ENCODE measurements around the gene MAPK1.
"Not testable (repeated sequence)": the region's sequence is repeated elsewhere in the genome, so short reads cannot be mapped to it uniquely, and the experiment has no call there.

The MAPK1 gene

DNA sequence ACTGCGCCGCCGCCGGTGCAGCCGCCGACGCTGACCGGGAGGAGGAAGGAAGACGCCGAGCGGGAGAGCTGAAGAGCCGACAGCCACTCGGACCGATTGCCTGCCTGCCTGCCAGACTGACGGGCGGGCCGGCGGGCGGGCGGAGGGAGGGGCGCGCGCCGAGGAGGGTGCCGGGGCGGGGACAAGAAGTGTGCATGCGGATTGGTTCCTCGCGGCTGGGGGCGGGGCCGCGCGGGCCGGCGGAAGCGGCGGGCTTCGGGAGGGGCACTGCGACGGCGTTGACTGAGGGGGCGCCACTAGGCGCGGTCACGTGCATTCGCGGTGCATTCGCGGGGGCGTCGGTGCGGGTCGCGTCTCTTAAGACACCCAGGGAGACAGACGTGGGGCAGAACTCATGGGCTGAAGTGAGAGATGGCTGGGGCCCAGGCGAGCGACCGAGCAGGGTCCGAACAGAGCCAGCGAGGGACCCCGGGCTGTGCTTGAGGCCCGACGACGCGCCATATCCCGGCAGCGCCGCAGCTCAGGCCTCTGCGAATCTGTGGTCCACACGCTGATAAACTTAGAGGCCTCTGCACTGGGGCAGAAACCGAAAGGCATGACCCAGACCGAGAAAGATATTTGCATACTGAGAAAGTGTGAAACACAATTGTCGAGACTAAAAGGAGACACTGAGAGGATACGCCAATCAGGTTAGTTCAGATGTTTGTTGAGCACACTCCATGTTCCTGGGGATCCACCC lies at the start of gene MAPK1:
Gene MAPK1 (minus strand): TSS at position 118 of the 739 bp plus-strand sequence. CDS start 205 bp downstream, outside the sequence.
- peak; percentile 93 for DNase-seq (ENCODE audit: low read depth)

DNA sequence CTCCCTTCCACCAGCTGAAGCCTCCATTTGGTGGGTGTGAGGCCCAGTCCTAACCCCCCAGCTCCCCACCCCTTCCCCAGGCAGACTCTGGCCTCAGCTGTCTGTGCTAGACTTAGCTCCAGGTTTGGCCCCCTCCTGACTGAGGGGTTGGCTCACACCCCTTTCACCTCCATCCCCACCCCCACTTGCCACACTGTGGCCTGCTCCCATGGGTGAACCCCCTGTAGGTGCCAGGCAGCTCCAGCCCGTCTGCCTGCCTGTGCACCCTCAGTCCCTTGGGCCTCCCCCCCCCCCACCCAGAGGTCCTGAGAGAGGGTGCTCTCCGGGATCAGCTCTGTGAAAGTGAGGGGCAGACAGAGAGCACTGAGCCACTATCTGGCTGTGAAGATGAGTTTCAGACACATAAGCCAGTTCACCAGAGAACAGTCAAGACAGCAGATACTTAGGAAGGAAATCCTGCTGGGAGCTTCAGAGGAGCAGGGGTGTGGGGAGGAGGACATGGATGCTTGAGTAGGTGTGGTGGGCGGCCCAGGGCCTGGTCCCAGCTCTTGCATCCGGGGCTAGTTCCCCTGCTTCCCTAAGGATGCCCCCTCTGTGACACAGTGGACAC lies 49.0 kb upstream of the MAPK1 start:
- DNase-seq (ENCODE audit: low read depth): no peak

DNA sequence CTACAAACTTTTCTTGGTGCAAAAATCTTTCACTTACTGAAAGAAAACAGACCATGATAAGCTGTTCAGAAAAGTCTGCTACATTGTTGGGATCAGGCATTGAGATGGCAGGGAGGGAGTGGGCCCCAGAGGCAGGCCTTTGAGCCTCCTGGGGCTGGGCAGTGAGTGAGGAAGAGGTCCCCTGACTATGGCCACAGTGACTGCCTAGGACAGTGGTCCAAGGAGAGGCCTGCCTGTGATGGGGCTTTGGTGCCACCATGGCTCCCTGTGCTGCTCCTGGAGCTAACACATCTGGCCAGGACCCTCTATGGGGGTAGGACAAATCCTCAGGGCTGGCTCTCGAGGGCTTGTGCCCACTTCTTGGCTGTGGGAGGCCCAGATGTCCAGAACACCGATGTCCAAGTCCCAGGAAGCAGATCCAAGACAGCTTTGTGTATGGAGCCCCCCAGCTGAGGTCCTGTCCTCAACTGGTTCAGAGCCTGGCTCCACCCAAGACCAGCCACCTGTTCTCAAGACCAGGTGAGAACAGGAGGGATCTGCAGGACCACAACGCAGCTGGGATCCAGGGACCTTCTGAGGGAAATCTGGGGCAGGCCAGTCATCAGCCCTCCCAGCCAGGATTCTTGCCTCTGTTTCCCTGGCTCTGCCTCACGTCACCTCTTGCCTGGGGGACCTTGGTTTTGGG lies 48.3 kb upstream of the MAPK1 start:
- DNase-seq (ENCODE audit: low read depth): no peak

DNA sequence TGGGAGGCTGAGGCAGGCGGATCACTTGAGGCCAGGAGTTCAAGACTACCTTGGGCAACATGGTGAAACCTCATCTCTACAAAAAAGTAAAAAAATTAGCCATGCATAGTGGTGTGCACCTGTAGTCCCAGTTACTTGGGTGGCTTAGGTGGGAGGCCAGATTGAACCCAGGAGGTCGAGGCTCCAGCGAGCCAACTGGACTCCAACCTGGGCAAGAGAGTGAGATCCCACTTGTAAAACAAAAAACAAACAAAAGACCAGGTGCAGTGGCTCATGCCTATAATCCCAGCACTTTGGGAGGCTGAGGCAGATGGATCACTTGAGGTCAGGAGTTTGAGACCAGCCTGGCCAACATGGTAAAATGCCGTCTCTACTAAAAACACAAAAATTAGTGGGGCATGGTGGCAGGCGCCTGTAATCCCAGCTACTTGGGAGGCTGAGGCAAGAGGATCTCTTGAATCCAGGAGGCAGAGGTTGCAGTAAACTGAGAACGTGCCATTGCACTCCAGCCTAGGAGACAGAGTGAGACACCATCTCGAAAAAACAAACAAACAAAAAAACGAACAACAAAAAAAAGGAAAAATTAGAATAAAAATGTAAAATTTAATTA lies 46.7 kb upstream of the MAPK1 start:
- not testable (repeated sequence) for DNase-seq (ENCODE audit: low read depth)

DNA sequence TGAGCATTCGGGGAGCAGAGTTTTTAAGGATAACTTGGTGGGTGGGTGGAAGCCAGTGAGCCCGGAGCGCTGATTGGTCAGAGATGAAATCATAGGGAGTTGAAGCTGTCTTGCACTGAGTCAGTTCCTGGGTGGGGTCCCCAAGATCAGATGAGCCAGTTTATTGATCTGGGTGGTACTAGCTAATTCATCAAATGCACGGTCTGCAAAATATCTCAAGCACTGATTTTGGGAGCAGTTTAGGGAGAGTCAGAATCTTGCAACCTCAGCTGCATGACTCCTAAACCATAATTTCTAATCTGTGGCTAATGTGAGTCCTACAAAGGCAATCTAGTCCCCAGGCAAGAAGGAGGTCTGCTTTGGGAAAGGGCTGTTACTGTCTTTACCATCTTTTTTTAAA lies 42.9 kb upstream of the MAPK1 start:
- DNase-seq (ENCODE audit: low read depth): not testable (repeated sequence)

- DNase-seq (ENCODE audit: low read depth): no peak
These were observed 42.4 kb upstream of the MAPK1 start for GRCh38 chr22:21909871-21910270.

GRCh38 chr22:21907638-21908522 lies 40.4 kb upstream of the MAPK1 start:
- no peak for DNase-seq (ENCODE audit: low read depth)

DNA sequence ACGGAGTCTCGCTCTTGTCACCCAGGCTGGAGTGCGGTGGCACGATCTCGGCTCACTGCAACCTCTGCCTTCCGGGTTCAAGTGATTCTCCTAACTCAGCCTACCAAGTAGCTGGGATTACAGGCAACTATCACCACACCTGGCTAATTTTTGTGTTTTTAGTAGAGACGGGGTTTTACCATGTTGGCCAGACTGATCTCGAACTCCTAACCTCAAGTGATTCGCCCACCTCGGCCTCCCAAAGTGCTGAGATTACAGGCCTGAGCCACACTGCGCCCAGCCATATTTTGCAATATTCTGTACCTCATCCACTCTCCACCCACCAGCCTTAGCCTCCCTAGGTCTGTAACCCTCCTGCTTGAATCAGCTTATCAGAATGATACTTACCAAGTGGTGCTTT lies 37.8 kb upstream of the MAPK1 start:
- DNase-seq (ENCODE audit: low read depth): not testable (repeated sequence)

GRCh38 chr22:21904250-21904789 lies 36.9 kb upstream of the MAPK1 start:
- no peak for DNase-seq (ENCODE audit: low read depth)

DNA sequence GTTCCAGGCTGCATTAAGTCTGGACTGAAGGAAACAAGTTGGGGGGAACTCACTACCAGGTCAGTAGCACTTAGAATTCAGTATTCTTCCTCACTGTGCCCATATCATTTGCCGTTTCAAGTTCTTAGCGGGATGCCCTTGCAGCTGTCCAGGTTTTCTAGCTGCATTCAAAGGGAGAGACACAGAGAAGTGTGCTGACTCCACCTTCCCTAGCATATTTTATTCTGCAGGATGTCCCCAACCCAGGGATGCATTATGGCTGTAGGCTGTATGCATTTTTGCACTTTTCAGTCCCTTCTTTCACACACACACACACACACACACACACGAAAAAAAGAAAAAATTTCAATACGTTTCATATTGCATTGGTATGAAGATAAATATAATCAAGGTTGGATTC lies 35.8 kb upstream of the MAPK1 start:
- no peak for DNase-seq (ENCODE audit: low read depth)

DNA sequence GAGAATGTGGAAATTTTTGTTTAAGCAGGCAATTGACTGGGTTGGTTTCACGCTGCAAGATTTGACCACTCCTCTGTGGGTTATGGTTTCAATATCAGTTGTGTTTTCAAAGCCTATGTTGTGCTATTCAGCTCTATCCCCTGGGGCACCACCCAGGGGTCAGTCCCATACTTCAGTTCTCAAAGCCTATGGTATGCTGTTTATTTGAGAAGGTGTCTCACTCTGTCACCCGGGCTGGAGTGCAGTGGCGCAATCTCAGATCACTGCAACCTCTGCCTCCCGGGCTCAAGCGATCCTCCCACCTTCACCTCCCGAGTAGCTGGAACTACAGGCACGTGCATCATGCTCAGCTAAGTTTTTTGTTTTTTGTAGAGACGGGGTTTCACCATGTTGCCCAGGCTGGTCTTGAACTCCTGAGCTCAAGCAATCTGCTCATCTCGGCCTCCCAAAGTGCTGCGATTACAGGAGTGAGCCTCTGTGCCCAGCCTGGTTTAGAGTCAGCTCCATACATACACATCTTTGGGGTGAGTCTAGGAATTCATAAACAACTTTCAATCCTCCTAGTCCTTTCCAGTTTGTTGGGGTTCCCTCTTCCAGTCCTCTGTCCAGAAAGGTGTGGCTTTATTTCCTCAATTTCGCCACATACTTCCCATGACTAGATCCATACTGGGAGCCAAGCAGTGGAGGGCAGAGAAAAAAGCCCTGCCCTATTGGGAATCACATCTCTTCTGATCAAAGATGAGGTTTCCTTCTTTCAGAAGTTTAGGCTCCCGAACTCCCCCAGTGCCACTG lies 35.0 kb upstream of the MAPK1 start:
- no peak for DNase-seq (ENCODE audit: low read depth)

DNA sequence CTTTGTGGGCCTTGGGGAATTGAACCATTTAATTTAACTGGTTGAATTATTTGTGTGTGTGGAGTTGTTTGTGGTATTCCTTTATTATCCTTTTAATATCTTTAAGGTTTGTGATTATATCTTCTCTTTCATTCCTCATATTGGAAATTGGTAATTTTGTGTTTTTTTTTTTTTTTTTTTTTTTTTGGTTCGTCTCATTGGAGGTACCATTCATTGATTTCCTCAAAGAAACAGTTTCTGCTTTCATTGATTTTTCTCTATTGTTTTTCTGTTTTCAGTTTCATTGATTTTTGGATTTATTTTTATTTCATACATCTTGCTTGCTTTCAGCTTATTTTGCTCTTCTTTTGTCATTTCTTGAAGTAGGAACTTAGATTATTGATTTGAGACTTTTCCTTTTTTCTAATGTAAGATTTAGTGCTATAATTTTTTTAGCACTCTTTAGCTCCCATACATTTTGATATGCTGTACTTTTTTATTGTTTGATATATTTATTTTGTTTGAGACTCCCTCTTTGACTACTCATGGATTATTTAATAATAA lies 31.0 kb upstream of the MAPK1 start:
- DNase-seq (ENCODE audit: low read depth): no peak

GRCh38 chr22:21896951-21897513 lies 29.6 kb upstream of the MAPK1 start:
- DNase-seq (ENCODE audit: low read depth): no peak

DNA sequence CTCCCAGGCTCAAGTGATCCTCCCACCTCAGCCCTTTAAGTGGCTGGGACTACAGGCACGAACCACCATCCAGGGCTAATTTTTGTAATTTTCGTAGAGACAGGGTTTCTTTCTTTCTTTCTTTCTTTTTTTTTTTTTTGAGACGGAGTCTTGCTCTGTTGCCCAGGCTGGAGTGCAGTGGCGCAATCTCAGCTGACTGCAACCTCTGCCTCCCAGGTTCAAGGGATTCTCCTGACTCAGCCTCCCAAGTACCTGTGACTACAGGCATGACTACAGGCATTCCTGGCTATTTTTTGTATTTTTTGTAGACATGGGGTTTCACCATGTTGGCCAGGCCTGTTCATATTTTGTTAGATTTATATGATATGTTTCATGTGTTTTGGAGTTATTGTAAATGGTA lies 28.8 kb upstream of the MAPK1 start:
- not testable (repeated sequence) for DNase-seq (ENCODE audit: low read depth)

DNA sequence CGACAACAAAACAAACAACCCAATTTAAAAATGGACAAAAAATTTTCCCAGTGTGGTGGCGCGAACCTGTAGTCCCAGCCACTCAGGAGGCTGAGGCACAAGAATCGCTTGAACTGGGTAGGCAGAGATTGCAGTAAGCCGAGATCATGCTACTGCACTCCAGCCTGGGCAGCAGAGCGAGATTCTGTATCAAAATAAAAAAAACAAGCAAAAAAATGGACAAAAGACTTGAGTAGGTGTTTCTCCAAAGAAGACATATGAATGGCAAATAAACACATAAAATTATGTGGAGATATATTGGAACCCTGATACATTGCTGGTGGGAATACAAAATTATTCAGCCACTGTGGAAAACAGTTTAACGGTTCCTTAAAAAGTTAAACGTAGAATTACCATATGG lies 27.4 kb upstream of the MAPK1 start:
- DNase-seq (ENCODE audit: low read depth): no peak

DNA sequence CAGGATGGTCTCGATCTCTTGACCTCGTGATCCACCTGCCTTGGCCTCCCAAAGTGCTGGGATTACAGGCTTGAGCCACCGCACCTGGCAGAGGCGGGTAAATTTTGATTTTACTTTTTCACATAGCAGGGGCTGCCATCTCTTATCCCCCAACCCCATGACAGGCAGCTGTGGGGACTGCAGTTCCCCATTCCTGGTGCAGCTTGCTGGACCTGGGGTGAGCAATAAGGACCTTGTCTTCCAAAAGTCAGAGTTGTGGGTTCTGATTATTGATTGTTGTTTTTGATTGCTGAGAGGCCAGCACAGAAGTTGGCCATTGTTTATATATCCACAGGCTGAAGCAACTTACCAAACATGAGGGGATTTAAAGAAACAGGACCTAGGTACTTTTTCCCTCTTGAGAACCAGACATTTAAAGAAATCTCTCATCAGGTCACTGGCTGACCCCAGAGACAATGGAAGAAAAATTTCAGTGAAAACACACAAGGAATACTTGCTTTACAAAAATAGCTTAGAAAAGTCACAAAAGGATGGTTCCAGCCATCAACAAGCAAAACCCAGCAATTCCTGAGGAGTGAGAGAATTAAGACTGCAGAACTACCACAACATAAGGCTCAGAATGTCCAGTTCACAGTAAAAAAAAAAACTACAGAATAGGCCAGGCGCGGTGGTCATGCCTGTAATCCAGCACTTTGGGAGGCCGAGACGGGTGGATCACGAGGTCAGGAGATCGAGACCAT lies 22.0 kb upstream of the MAPK1 start:
- DNase-seq (ENCODE audit: low read depth): no peak

- no peak for DNase-seq (ENCODE audit: low read depth)
These were observed 20.4 kb upstream of the MAPK1 start for GRCh38 chr22:21887841-21888240.

- not testable (repeated sequence) for DNase-seq (ENCODE audit: low read depth)
These were observed 16.5 kb upstream of the MAPK1 start for GRCh38 chr22:21883930-21884329.

- not testable (repeated sequence) for DNase-seq (ENCODE audit: low read depth)
These were observed 15.4 kb upstream of the MAPK1 start for GRCh38 chr22:21882754-21883333.

All from activated gamma-delta T cell treated with anti-CD3 and anti-CD28 coated beads, Interleukin-2, amount 50 U/mL, for 16 hours (primary cell).